ENCODE data around the gene ATP10A. TPM values are rescaled to one million over a fixed set of nuclear protein-coding genes. Genes with fewer than 3 reads are reported as not detected.

Gene ATP10A
- total and polyA plus RNA-seq, 11 donors, result 0.53 to 3.3 (median 1.0) TPM

- no peak for TF ChIP-seq POLR2A (IDR thresholded peaks at IDR 0.05)
- TF ChIP-seq CTCF (IDR thresholded peaks at IDR 0.05), result no peak
- 88 to 90% (median 88%) methylated on average over 4 of the region's 4 CpGs for WGBS, 4 donors
- Histone ChIP-seq H3K9me3 (no peaks in the 10 kb centered on the region), H3K27ac (no peak overlapping the region), H3K4me1 (no peaks in the 10 kb centered on the region), H3K36me3 (no peaks in the 10 kb centered on the region), H3K27me3 (no peaks in the 10 kb centered on the region), H3K4me3 (no peak overlapping the region)
- DNase-seq, result no peak
- intact Hi-C loops (cut with DNase I), result no loop called here
- ATAC-seq, result no peak
These were observed 16.3 kb upstream of the ATP10A start for GRCh38 chr15:25879438-25879837.

- no peaks in the 10 kb centered on the region for H3K9me3 ChIP-seq
- no peaks in the 10 kb centered on the region for H3K36me3 ChIP-seq
- no peak for ATAC-seq
- peaks cover 0 to 4% (median 0%) of the 10 kb centered on the region in 9 donors for H3K27me3 ChIP-seq
- no peak overlapping the region for H3K27ac ChIP-seq
- H3K4me1 ChIP-seq, result no peaks in the 10 kb centered on the region
- no peak overlapping the region for H3K4me3 ChIP-seq
- DNase-seq, result no peak
- TF ChIP-seq CTCF (IDR thresholded peaks at IDR 0.05) (no peak), POLR2A (IDR thresholded peaks at IDR 0.05) (no peak)
- WGBS, 4 donors, result 83 to 89% (median 88%) methylated on average over 7 of the region's 7 CpGs
- intact Hi-C loops (cut with DNase I), result no loop called here
These were observed 14.6 kb upstream of the ATP10A start for GRCh38 chr15:25877681-25878080.

- intact Hi-C loops (cut with DNase I), result no loop called here
- no peak for DNase-seq
- WGBS, 4 donors, result 57 to 64% (median 62%) methylated on average over 18 of the region's 18 CpGs
- Histone ChIP-seq H3K9me3 (no peaks in the 10 kb centered on the region), H3K4me1 (no peaks in the 10 kb centered on the region), H3K27me3 (peaks cover 0 to 5% (median 0%) of the 10 kb centered on the region in 9 donors), H3K36me3 (no peaks in the 10 kb centered on the region), H3K27ac (no peak overlapping the region), H3K4me3 (no peak overlapping the region)
- no peak for ATAC-seq
- TF ChIP-seq CTCF (IDR thresholded peaks at IDR 0.05) (no peak), POLR2A (IDR thresholded peaks at IDR 0.05) (no peak)
These were observed 13.4 kb upstream of the ATP10A start for GRCh38 chr15:25876231-25877140.

GRCh38 chr15:25875566-25875965, 12.4 kb upstream of the ATP10A start:
- no peak for ATAC-seq
- TF ChIP-seq CTCF (IDR thresholded peaks at IDR 0.05), result no peak
- no peak for TF ChIP-seq POLR2A (IDR thresholded peaks at IDR 0.05)
- DNase-seq, result no peak
- no peaks in the 10 kb centered on the region for H3K36me3 ChIP-seq
- H3K9me3 ChIP-seq, result no peaks in the 10 kb centered on the region
- no peaks in the 10 kb centered on the region for H3K4me1 ChIP-seq
- intact Hi-C loops (cut with DNase I), result no loop called here
- no peak overlapping the region for H3K27ac ChIP-seq
- 82 to 91% (median 87%) methylated on average over 7 of the region's 7 CpGs for WGBS, 4 donors
- H3K4me3 ChIP-seq, result no peak overlapping the region
- H3K27me3 ChIP-seq, result peaks cover 0 to 5% (median 0%) of the 10 kb centered on the region in 9 donors

All from heart left ventricle (tissue), 16 donors.